Left lobe of liver (tissue), 2 donors: Measurements from ENCODE around the gene BAMBI. TPM values are rescaled to one million over a fixed set of nuclear protein-coding genes. Genes with fewer than 3 reads are reported as not detected.

Experiments
- ATAC-seq: fragments of 200-7000 bp; cut with Tn5 transposase; one replicate; pipeline ENCODE4 v1.9.1; 2020; ENCODE audit warnings: mild to moderate bottlenecking, moderate library complexity
- DNase-seq: peaks from one replicate; pipeline ENCODE4 v3.0.0-alpha.2; 2020; ENCODE audit warnings: low spot score
- total RNA-seq: library from RNA; stranded (reverse); gene quantifications from one replicate; pipeline ENCODE4 v1.2.1, GENCODE V29; 2021
- donor health status: DM: no; HTN: no; CAD: no; lungs with moderate emphysema.
- donor health status: DM: no; HTN: yes; CAD: no.

Gene BAMBI
- total RNA-seq, 1 donor from 2014 or later, result 7.7 TPM

DNA sequence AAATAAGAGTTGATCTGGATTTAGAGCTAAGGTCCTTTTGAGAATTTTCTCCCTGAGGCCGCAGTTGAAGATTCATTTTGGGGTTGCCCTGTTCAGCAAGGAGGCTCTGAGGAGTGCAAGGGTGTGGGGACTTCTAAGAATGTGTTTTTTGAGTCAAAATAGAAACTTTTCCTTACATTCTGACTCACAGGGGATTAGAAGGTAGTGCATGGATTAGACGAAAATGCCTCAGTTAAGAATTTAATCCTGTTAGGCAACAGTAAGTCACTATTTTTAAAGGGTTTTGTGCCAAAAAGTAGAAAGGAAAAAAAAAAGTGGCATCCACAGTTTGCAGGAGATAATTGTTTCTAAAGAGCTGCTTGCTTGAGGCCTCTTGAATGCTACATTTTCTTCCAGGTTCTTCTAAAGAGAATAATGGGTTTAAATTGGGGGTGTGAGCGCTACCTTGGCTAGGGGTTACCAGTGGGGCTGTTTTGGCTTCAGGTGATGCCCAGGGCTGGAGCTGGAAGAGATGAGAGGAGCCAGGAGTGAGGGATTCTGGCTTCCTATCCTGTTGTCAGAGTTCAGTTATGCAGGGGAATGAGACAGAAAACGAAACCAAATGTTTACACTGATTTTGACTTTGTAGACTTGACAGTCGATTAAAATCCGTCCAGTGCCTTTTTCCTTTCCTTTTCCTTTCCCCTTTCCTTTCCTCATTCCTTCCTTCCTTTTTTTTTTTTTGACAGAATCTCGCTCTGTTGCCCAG lies 52.9 kb downstream of the BAMBI start:
- no peak for DNase-seq
- peak; percentile 79 for ATAC-seq

DNA sequence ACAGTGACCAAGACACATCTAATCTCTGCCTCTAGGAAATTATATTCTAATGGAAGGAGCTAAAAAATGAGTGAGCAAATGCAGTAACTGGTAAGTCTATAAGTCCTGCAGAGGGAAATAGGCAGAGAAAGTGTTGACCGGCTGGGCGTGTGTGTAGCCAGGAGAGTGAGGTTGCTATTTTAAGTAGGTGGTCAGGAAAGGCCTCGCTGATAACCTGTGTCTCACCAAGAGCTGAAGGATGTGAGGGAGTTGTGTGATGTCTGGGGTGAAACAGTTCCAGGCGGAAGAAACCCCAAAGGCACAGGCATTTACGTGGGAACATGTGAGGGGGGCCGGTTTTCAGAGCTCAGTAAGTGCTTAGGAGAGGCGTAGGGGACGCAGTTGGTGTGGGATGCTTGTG lies 54.8 kb downstream of the BAMBI start:
- no peak for ATAC-seq

More for the DNA sequence above, 54.8 kb downstream of the BAMBI start:
- DNase-seq, result no peak

Other genes with a start within 250 kb of the BAMBI start
- 36.5 TPM for gene WAC, start 144.4 kb upstream of the BAMBI start, total RNA-seq